Measurements from ENCODE around the gene CYGB.

CYGB gene

DNA sequence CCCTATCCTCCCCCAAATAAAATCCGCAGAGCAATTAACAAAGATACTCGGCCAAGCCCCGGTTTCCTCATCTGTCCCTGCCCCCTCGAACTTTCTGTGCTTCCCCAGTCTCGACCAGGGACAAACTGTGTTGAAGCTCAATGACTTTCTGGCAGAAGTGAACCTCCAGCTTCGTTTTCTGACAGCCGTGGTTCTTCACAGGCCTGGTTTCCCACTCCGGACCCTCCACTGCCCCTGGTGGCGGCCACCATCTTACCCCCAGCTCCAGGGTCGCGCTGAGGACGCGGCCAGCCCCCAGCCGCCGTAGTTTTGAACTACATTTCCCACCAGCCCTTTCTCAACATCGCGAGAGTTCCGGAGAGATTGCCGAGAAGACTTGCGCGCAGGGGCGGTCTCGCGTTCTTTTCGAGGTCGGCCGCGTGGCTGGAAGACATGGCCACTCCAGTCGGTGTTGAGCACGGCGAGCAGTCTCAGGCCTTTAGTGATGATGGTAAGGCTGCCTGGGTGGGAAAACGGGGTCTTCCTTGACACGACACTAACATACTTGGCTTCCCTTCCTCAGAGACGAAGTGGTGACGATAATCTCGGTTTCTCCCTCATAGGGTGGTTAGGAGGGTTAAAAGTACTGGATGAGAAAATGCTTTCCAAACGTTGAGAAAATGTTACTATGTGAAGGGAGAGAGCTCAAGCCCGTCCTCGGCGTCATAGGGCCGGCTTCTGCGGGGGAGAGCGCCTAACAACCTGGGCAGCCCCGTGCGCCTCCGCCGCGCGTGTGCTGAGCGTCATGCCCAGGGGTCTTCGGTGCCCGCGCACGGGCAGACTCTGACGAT is 20.1 kb upstream of the CYGB start:
- H3K4me3 ChIP-seq (ENCODE audit: low read depth, low read length): peak overlapping the region; percentile 94
- TF ChIP-seq, protein P1, sequence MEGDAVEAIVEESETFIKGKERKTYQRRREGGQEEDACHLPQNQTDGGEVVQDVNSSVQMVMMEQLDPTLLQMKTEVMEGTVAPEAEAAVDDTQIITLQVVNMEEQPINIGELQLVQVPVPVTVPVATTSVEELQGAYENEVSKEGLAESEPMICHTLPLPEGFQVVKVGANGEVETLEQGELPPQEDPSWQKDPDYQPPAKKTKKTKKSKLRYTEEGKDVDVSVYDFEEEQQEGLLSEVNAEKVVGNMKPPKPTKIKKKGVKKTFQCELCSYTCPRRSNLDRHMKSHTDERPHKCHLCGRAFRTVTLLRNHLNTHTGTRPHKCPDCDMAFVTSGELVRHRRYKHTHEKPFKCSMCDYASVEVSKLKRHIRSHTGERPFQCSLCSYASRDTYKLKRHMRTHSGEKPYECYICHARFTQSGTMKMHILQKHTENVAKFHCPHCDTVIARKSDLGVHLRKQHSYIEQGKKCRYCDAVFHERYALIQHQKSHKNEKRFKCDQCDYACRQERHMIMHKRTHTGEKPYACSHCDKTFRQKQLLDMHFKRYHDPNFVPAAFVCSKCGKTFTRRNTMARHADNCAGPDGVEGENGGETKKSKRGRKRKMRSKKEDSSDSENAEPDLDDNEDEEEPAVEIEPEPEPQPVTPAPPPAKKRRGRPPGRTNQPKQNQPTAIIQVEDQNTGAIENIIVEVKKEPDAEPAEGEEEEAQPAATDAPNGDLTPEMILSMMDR (IDR thresholded peaks at IDR 0.05; ENCODE audit: low read depth, low read length): peak; percentile 49

DNA sequence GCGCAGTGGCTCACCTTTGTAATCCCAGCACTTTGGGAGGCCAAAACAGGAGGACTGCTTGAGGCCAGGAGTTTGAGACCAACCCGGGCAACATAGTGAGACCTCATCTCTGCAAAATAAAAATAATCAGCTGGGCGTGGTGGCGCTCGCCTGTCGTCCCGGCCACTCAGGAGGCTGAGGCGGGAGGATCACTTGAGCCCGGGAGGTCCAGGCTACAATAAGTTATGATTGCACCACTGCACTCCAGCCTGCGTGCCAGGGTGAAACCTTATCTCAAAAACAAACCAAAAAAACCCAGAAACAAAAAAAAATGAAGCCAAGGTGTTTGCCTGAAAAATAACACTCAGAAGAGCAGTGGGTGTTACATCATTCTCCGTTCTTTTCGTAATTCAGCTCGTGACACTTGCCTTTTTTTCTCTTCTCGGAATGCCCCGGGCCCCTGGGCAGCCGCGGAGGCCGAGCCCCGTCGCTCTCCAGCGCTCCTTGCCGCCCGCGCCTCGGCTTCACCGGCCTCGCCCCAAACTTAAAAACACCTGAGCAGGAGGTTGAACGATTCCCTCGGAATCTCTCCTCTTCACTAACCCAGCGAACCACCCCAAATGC is 19.4 kb upstream of the CYGB start:
- TF ChIP-seq, protein P1 (IDR thresholded peaks at IDR 0.05; ENCODE audit: low read depth, low read length): no peak
- peak overlapping the region; percentile 94 for H3K4me3 ChIP-seq (ENCODE audit: low read depth, low read length)

DNA sequence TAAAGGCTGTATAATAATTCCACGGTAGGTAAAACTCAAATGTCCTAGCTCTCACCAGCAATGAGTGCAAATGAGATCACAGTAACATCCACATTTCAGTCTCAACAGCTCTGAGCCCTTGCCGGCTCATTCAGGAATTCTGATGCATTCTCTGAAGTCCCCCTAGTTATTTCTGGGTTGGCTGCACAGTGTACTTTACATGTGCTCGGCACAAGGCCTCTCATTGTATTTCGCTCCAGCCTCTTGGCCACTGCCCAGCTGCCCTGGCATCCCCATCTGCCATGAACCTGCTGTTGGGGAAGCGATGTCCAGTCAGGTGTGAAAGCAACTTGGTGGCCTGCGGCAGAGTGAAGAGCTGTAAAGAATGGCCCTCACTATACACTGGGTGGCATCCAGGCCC is 16.6 kb upstream of the CYGB start:
- TF ChIP-seq, protein P1 (IDR thresholded peaks at IDR 0.05; ENCODE audit: low read depth, low read length): no peak

DNA sequence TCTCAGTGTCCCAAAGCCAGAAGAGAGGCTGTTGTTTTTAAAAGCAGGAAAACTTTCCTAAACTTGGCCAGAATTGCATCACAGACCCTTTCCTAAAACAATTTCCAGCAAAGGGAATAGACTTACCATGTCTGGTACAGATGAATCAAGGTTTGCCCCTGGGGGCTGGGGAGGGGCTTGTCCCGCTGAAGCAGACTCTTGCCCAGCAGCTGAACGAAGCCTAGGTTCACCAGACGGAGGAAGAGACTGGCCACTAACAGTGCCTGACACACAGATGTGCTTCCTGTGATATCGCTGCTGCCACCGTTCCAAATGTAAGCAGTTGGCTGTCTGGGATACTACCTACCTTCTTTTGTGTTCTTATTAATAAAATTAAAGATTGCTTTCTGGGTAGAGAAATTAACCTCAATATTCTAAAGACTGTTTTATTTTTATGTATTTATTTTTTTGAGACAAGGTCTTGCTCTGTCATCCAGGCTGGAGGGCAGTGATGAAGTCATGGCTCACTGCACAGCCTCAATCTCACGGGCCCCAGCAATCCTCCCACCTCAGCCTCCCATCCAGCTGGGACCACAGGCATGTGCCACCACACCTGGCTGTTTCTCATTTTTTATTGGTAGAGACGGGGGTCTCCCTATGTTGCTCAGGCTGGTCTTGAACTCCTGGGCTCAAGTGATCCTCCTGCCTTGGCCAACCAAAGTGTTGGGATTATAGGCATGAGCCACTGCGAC is 15.8 kb upstream of the CYGB start:
- H3K4me3 ChIP-seq (ENCODE audit: low read depth, low read length): no peak overlapping the region
- TF ChIP-seq, protein P1 (IDR thresholded peaks at IDR 0.05; ENCODE audit: low read depth, low read length): no peak

More for the DNA sequence above, 16.6 kb upstream of the CYGB start:
- H3K4me3 ChIP-seq (ENCODE audit: low read depth, low read length): no peak overlapping the region

DNA sequence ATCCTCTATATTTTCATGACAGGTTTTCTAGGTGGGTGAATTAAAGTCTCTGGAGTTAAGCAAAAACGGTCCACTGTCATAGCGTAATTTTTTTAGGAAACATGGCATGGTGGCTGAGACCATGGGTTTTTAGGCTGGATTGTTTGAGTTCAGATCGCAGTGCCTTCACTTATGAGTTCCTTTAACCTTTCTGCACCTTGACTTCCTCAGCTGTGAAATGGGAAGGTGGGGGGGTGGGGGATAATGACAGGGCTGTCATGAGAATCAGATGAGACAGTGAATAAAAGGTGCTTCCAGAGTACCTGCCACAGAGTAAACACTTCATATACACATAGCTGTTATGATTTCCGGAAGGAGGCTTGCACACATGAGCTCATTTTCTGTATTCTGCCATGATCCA is 14.2 kb upstream of the CYGB start:
- no peak overlapping the region for H3K4me3 ChIP-seq (ENCODE audit: low read depth, low read length)
- TF ChIP-seq, protein P1 (IDR thresholded peaks at IDR 0.05; ENCODE audit: low read depth, low read length): no peak

DNA sequence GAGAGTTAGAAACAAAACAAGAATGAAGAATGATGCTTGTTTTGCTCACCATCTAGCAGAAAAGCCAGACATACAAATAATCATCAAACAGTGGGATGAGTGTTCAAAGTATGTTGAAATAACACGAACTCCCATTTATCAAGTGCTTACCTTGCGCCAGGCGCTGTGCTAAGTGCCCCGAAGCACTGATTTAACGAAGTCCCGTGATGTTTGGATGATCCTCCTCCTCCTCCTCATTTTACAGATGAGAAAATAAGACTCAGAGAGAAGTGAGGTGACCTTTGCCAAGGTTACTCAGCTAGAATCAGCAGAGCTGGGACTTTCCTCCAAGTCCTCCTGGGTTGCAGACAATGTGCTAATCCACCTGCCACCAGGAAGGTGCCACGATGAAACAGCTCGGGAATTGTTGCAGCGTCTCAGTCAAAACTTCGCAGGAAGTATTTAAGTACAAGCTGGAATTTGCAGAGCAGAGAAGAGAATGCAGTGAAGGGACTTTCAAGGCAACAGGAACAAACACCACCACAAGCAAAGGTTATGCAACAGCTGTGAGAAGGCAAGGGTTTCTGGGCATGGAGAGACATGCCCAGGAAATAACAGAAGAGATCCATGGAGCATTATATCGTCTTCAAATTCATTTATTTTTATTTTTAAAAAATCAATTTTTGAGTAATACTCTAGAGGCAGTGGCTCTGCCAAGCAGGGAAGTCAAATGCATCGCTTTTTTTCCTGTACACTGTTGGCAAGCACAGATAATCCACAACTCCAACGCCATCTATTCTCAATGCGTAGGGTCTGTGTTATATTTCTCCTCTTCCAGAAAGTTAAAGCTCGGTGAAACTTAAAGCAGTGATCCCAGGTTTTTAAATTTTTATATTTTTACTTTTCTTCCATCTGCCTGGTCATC is 13.5 kb upstream of the CYGB start:
- TF ChIP-seq, protein P1 (IDR thresholded peaks at IDR 0.05; ENCODE audit: low read depth, low read length): no peak
- H3K4me3 ChIP-seq (ENCODE audit: low read depth, low read length): no peak overlapping the region

All from WI38 (cell line).